Suprapubic skin (tissue), 4 donors: Measurements from ENCODE around the gene GADD45GIP1. TPM values are rescaled to one million over a fixed set of nuclear protein-coding genes. Genes with fewer than 3 reads are reported as not detected.

Experiments used
- DNase-seq, 2 donors: peaks; one replicate each; pipeline ENCODE4 v3.0.0-alpha.2; 2019; ENCODE audit warnings: low spot score in 2 of 2
- H3K27ac ChIP-seq: fragments of 200-600 bp; sonication (generic); one replicate; pipeline ENCODE4 v1.5.1; 2019
- H3K27me3 ChIP-seq: fragments of 200-600 bp; sonication (generic); one replicate; pipeline ENCODE4 v1.5.1; 2019
- H3K36me3 ChIP-seq: fragments of 200-600 bp; sonication (generic); one replicate; pipeline ENCODE4 v1.5.1; 2019
- H3K4me1 ChIP-seq: fragments of 200-600 bp; sonication (generic); one replicate; pipeline ENCODE4 v1.5.1; 2019
- H3K4me3 ChIP-seq: fragments of 200-600 bp; sonication (generic); one replicate; pipeline ENCODE4 v1.5.1; 2019; ENCODE audit warnings: mild to moderate bottlenecking
- H3K9me3 ChIP-seq: fragments of 200-600 bp; sonication (generic); one replicate; pipeline ENCODE4 v1.5.1; 2019
- EP300 ChIP-seq: sonication (generic); formaldehyde crosslinking; IDR thresholded peaks from one replicate; pipeline ENCODE4 v1.6.1; 2017; ENCODE audit warnings: antibody characterized with exemption
- POLR2A ChIP-seq, 2 donors: fragments of 450-650 bp; IDR thresholded peaks; one replicate each; pipeline ENCODE4 v1.6.1; 2017; ENCODE audit warnings: antibody characterized with exemption in 2 of 2, mild to moderate bottlenecking in 2 of 2, moderate library complexity in 2 of 2
- POLR2AphosphoS5 ChIP-seq, 3 donors: sonication (generic); formaldehyde crosslinking; IDR thresholded peaks; one replicate each; pipeline ENCODE4 v1.6.1; 2017; ENCODE audit warnings: antibody characterized with exemption in 3 of 3
- WGBS: methylation state at CpG from one replicate; pipeline ENCODE4 v1.1.5; 2018; 5-methylcytosine and 5-hydroxymethylcytosine counted together
- total RNA-seq, 4 donors: library from RNA; depleted of rRNA; stranded (reverse); fragments of >200 nt; gene quantifications; one replicate each; pipeline ENCODE4 v1.1.0, GENCODE V29; 2016
- TF ChIP-seq, protein P1 (sequence below), 2 donors: fragments of 200-600 bp in 1 of 2; fragments of 450-650 bp in 1 of 2; sonication (generic) in 1 of 2; IDR thresholded peaks; one replicate each; pipeline ENCODE4 v1.5.1; 2016 to 2019; ENCODE audit warnings: antibody characterized with exemption in 2 of 2, mild to moderate bottlenecking in 1 of 2, moderate library complexity in 1 of 2

The GADD45GIP1 gene
- total RNA-seq, 4 donors from 2014 or later = 20.4 to 31.0 (median 24.8) TPM

DNA sequence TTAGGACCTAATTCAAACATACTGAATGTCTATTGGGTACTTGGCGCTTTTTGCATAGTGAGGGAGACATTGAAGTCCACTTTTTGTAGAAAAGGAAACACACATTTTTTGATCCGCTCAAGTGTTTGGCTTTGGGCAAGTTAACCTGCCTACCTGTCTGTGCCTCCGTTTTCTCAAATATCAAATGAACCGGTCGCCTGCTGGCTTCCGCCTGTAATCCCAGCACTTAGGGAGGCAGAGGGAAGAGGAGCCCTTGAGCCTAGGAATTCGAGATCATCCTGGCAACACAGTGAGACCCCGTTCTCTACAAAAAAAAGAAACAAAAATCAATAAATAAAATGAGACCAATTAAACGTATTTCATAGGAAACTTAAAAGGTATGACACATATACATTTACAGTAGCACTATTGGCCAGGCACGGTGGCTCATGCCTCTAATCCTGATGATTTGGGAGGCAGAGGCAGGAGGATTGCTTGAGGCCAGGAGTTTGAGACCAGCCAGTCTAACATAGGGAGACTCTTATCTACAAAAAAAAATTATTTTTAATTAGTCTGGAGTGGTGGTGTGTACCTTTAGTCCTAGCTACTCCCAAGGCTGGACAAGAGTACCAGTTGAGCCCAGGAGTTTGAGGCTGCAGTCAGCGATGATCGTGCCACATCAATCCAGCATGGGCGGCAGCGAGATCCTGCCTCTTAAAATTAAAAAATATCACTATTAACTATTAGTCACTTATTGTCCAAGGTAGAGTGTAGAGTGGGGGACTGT lies 10.1 kb downstream of the GADD45GIP1 start:
- peak overlapping the region; percentile 99 for H3K27ac ChIP-seq
- peaks cover 68% of the 10 kb centered on the region for H3K36me3 ChIP-seq
- H3K27me3 ChIP-seq = no peaks in the 10 kb centered on the region
- WGBS = 59% methylated on average over 14 of the region's 14 CpGs
- no peak for DNase-seq
- peaks cover 35% of the 10 kb centered on the region for H3K4me1 ChIP-seq
- TF ChIP-seq, protein P1, sequence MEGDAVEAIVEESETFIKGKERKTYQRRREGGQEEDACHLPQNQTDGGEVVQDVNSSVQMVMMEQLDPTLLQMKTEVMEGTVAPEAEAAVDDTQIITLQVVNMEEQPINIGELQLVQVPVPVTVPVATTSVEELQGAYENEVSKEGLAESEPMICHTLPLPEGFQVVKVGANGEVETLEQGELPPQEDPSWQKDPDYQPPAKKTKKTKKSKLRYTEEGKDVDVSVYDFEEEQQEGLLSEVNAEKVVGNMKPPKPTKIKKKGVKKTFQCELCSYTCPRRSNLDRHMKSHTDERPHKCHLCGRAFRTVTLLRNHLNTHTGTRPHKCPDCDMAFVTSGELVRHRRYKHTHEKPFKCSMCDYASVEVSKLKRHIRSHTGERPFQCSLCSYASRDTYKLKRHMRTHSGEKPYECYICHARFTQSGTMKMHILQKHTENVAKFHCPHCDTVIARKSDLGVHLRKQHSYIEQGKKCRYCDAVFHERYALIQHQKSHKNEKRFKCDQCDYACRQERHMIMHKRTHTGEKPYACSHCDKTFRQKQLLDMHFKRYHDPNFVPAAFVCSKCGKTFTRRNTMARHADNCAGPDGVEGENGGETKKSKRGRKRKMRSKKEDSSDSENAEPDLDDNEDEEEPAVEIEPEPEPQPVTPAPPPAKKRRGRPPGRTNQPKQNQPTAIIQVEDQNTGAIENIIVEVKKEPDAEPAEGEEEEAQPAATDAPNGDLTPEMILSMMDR (IDR thresholded peaks at IDR 0.05) = no peak
- H3K9me3 ChIP-seq = no peaks in the 10 kb centered on the region
- peak overlapping the region; percentile 96 for H3K4me3 ChIP-seq

GRCh38 chr19:12946092-12946721 lies 10.8 kb downstream of the GADD45GIP1 start:
- Histone ChIP-seq H3K27ac (peak overlapping the region; percentile 99), H3K36me3 (peaks cover 68% of the 10 kb centered on the region), H3K9me3 (no peaks in the 10 kb centered on the region), H3K27me3 (no peaks in the 10 kb centered on the region), H3K4me3 (peak overlapping the region; percentile 96), H3K4me1 (peaks cover 39% of the 10 kb centered on the region)
- TF ChIP-seq, protein P1 (IDR thresholded peaks at IDR 0.05) = no peak
- no peak for TF ChIP-seq POLR2A (IDR thresholded peaks at IDR 0.05)
- no peak for TF ChIP-seq EP300
- TF ChIP-seq POLR2AphosphoS5 (IDR thresholded peaks at IDR 0.05) = no peak
- no peak for DNase-seq
- 2% methylated on average over 12 of the region's 40 CpGs for WGBS

GRCh38 chr19:12945479-12946091 lies 11.4 kb downstream of the GADD45GIP1 start, which contains the start of gene RAD23A:
Gene RAD23A (plus strand): TSS chr19:12945862. CDS start chr19:12945949, 87 bp downstream.
- DNase-seq = peak; percentile 98 to 99
- Histone ChIP-seq H3K4me1 (peaks cover 45% of the 10 kb centered on the region), H3K27me3 (no peaks in the 10 kb centered on the region), H3K27ac (peak within 1 kb of the TSS; percentile 99), H3K9me3 (no peaks in the 10 kb centered on the region), H3K4me3 (peak within 1 kb of the TSS; percentile 96), H3K36me3 (peaks cover 68% of the 10 kb centered on the region)
- WGBS = 1% methylated on average over 24 of the region's 62 CpGs
- TF ChIP-seq POLR2A (IDR thresholded peaks at IDR 0.05) (peak; percentile 69 to 92), POLR2AphosphoS5 (IDR thresholded peaks at IDR 0.05) (peak; percentile 96 to 100 (median 98))
- TF ChIP-seq, protein P1 (IDR thresholded peaks at IDR 0.05) = no peak

- TF ChIP-seq POLR2A (IDR thresholded peaks at IDR 0.05) (no peak), POLR2AphosphoS5 (IDR thresholded peaks at IDR 0.05) (no peak), EP300 (no peak)
- TF ChIP-seq, protein P1 (IDR thresholded peaks at IDR 0.05) = no peak
- Histone ChIP-seq H3K27ac (no peak overlapping the region), H3K27me3 (no peaks in the 10 kb centered on the region), H3K9me3 (no peaks in the 10 kb centered on the region), H3K4me1 (peaks cover 59% of the 10 kb centered on the region), H3K36me3 (peaks cover 64% of the 10 kb centered on the region), H3K4me3 (no peak overlapping the region)
- 72% methylated on average over 2 of the region's 2 CpGs for WGBS
- no peak for DNase-seq
These were observed 12.8 kb downstream of the GADD45GIP1 start for GRCh38 chr19:12944104-12944674.
